Breast epithelium (tissue), 3 donors: Measurements from ENCODE around the gene ACSL5.
"Not testable (repeated sequence)": the region's sequence is repeated elsewhere in the genome, so short reads cannot be mapped to it uniquely, and the experiment has no call there.

Source experiments
- CTCF ChIP-seq, 3 donors: fragments of 450-650 bp; IDR thresholded peaks; one replicate each; pipeline ENCODE4 v1.5.1; 2016 to 2017; ENCODE audit warnings: antibody characterized with exemption in 3 of 3, mild to moderate bottlenecking in 3 of 3, moderate library complexity in 3 of 3
- POLR2A ChIP-seq: fragments of 450-650 bp; IDR thresholded peaks from one replicate; pipeline ENCODE4 v1.6.1; 2016; ENCODE audit warnings: antibody characterized with exemption, mild to moderate bottlenecking, moderate library complexity

DNA sequence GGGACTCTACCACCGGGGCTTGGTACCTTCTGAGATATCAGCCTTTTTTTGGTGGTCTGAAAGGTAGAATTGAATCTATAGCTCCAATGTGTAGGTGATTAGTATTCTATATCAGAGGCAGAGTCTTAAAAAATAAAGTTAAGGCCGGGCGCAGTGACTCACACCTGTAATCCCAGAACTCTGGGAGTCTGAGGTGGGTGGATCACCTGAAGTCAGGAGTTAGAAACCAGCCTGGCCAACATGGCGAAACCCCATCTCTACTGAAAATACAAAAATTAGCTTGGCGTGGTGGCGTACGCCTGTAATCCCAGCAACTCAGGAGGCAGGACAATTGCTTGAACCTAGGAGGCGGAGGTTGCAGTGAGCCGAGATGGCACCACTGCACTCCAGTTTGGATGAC, 3.2 kb downstream of the ACSL5 start:
- TF ChIP-seq CTCF (IDR thresholded peaks at IDR 0.05); POLR2A: not testable (repeated sequence)
